GM19035 (cell line): ENCODE data around the gene PHOSPHO1.
"Not testable (repeated sequence)": the region's sequence is repeated elsewhere in the genome, so short reads cannot be mapped to it uniquely, and the experiment has no call there.

ENCODE experiments used
- ATAC-seq: cut with Tn5 transposase; IDR thresholded peaks from one replicate; pipeline ENCODE4 v1.9.1; 2021; ENCODE audit not compliant: unreplicated experiment

Gene PHOSPHO1, protein sequence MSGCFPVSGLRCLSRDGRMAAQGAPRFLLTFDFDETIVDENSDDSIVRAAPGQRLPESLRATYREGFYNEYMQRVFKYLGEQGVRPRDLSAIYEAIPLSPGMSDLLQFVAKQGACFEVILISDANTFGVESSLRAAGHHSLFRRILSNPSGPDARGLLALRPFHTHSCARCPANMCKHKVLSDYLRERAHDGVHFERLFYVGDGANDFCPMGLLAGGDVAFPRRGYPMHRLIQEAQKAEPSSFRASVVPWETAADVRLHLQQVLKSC

DNA sequence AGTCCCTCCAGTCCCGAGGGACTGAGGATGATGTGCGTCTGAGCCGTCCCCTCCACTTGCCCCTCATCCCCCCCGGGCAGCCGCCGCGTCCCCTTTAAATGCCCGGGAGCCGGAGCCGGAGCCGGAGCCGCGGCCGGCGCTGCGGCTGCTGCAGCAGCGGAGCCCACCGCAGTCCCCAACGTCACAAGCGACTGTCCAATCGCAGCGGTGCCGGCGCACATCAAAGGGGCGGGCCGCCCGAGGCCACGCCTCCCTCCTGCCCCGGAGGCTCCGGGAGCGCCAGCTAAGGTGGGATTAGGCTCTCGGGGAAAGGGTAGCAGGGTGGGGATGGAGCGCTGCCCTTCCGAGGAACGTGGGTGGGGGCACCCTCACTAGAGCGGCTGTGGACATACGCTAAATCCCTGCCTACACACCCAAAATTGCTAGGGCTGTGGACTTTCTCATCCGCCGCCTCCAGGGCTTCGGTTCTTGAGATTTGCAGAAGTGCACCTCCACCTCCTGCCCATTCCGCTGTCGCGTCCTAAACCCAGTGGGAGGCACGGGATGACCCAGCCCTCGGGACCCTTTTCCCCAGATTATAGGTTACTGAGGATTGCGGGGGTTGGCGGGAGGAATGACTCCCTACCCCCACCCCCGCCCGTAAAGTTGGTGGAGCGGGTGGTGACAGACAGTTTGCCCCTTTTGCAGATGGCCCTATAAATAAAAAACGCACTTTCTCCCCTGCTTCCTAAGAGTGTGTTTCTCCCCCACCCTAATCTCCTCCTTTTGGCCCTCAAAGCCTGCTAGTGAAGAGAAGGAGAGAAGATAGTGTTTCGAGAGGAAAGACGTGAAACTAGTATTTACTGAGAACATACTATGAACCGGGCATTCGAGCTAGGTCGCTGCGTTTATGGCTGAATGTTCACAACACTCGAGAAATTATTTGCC lies at the start of gene PHOSPHO1:
PHOSPHO1 (minus strand) TSS at position 152 of the 927 bp plus-strand sequence. CDS start 4,096 bp downstream, outside the sequence.
- peak; percentile 92 for ATAC-seq

DNA sequence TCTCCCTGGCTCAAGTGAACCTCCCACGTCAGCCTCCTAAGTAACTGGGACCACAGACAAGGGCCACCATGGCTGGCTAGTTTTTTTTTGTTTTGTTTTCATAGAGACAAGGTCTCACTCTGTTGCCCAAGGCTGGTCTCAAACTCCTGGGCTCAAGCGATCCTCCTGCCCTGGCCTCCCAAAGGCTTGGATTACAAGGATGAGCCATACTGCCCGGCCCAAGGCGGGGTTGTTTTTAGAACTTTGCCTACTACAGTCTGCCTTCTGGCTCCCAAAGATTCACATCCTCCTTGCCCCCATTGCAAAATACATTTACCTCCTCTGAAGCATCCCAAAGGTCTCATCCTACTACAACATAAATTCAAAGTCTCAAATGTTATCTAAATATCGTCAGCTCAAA lies 49.5 kb upstream of the PHOSPHO1 start:
- ATAC-seq: no peak

DNA sequence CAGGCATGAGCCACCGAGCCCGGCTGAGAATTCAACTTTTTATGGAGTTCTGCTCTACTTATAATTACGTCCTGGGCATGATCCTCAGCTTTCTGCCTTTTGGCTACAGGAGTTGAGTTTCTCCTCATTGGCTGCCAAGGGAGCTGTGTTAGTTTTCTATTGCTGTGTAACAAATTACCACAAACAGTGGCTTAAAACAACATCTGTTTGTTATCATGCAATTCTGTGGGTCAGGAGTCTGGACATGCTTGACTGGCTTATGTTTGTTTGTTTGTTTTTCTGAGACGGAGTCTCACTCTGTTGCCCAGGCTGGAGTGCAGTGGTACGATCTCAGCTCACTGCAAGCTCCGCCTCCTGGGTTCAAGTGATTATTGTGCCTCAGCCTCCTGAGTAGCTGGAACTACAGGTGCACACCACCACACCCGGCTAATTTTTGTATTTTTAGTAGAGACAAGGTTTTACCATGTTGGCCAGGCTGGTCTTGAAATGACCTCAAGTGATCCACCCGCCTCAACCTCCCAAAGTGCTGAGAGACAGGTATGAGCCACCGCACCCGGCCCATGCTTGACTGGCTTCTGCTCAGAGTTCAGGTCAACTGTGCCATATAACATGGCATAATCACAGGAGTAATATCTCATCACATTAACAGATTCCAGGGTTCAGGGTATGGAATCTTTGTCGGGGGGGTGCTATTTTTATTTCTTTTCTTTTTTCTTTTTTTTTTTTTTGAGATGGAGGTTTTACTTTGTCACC lies 48.9 kb upstream of the PHOSPHO1 start:
- ATAC-seq: not testable (repeated sequence)

DNA sequence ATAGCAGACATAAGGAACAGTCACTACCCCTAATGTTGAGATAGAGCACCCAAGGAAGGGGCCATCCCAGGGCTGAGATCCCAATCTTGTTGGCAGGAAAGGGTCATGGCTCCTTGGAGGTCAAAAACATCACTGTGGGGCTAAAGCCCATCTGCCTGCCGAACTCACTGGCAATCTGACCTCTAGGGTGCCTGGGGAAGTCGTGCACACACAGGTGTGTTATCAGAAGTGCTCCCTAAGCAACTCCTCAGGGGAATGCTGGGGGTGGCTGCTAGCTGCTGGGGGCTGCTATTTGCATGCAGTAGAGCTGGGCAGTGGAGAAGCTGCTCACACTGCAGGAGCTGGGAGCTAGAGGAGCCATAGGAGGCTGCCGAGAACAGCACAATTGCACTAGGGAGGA lies 47.5 kb upstream of the PHOSPHO1 start:
- ATAC-seq: no peak

DNA sequence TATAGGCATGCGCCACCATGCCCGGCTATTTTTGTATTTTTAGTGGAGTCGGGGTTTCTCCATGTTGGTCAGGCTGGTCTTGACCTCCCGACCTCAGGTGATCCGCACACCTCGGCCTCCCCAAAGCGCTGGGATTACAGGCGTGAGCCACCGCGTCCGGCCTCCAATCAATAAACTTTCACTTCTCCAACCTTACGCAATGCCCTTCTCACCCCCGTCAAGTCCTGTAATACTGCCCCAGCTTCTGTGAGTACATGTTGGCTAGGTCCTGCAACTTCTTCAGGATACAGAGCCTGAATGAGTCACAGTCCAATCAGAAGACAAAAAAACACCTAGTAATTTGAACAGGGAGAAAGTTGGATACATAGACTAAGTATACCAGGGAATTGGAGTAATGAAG lies 47.1 kb upstream of the PHOSPHO1 start:
- no peak for ATAC-seq

DNA sequence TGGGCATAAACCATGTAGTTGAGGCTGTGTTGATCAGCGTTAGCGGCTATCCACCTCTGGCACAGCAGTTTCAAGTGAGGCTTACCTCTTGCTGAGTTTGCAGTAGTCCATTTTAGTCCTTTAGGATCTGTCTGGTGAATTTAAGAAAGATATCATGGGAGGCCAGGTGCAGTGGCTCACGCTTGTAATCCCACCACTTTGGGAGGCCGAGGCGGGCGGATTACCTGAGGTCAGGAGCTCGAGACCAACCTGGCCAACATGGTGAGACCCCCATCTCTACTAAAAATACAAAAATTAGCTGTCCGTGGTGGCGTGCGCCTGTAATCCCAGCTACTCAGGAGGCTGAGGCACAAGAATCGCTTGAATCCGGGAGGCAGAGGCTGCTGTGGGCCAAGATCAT lies 45.4 kb upstream of the PHOSPHO1 start:
- ATAC-seq: not testable (repeated sequence)

DNA sequence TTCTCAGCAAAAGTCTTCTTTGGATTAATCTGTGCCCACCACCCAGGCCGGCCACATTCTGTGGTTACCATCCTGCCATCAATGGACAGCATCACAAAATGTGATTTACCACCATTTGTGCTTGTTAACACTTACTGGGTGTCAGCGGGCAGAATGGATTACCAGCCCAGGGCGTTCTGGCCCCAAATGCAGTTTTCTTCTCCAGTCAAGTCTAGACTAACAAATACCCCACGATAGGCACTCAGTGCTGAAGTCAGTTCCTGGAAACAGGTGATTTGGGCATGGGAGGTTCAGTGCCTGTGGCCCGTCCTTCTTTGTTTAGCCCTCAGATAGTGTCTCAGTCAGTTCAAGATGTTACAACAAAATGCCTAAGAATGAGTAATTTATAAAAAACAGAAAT lies 38.8 kb upstream of the PHOSPHO1 start:
- no peak for ATAC-seq

DNA sequence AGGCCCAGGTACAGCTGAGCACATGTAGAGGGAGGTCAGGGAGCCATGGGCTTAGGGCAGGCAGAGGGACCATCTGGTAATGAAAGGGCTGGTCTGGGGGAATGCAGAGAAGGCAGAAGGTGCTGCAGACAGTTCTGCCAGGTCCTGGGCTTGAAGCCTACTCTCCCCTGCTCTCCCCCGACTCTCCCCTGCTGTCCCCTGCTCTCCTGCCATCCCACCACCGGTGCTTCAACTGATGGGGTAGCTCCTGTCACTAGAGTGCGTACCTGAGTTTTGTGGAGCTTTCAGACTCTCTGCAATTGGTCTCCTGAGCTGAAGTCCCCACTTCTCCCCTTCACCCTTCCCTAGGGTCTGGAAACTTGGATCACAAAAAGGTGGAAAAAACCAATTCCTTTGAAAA lies 37.3 kb upstream of the PHOSPHO1 start:
- ATAC-seq: no peak

DNA sequence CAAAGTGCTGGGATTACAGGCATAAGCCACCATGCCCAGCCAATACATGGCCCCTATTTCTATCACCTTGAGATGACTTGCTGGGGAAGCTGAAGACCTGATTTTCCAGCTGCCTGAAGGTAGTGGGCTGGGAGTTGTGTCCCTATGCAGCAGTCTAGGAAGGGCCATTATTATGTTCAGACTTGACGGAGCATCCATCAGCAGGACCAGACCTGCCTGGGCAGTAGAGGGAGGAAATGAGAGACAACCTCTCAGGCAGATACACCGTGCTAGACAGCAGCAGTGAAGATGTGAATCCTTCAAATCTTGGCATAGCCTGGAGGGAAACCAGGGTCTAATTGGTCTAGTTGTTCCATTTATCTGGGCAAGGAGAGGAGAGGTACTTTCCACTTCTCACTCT lies 35.6 kb upstream of the PHOSPHO1 start:
- ATAC-seq: no peak

DNA sequence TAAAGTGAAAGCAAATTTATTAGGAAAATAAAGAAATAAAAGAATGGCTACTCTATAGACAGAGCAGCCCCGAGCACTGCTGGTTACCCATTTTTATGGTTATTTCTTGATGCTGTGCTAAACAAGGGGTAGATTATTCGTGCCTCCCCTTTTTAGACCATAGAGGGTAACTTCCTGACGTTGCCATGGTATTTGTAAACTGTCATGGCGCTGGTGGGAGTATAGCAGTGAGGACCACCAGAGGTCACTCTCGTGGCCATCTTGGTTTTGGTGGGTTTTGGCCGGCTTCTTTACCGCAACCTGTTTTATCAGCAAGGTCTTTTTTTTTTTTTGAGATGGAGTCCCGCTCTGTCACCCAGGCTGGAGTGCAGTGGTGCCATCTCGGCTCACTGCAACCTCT lies 31.0 kb upstream of the PHOSPHO1 start:
- not testable (repeated sequence) for ATAC-seq

DNA sequence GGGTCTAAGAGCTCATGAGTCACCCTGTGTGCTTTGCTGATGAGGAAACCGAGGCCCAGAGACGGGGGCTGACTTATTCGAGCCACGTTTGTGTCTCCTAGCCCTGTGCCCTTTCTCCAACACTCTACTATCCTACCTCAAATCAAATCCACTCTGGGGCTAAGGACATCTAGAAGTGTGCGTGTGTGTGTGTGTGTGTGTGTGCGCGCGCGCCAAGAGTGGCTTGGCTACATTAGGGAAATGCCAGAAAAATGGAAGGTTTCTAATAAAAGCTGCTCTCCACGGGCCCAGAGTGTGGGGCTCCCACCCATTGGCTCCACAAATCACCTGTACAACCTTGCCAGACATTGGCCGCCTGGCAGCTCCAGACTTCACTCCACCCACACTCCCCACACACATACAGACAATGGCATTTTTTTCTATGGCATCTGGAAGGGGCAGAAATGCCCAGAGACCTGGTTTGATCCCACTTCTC lies 30.3 kb upstream of the PHOSPHO1 start:
- ATAC-seq: no peak

DNA sequence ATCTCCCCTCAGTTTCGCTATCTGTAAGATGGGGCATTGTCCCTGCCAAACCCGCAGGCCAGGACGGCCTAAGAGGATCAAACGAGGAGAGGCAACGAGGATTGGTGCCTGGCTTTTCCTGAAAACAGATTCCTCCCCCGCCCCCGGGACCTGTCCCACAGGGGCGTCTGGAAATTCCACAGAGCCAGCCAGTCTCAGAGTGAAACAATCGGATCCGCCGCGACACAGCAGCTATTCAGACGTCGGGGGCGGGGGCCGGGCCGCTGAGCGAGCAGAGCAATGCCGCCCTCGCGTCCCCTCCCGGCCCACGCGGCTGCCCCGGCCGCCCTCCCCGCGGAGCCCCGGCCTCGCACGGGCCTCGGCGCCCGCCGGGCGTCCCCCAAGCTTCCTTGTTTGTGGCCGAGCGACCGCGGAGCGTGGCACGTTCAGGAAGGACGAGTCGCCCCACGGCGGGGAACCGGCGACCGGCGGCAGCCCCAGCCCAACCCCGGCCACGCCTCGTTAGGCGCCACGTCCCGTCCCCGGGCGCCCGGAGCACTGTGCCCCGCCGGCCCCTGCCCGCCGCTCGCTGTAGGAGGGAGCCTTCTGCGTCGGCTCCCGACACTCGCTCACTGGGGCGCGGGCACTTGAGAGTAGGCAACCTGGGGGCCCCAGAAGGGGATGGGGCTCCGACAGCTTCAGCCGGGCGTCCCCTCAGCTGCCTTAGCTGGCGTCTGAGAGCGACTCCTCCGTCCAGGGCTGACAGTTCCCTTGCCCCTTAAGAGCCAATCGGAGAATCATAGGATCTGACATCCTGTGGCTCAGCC lies 29.6 kb upstream of the PHOSPHO1 start:
- ATAC-seq: no peak

DNA sequence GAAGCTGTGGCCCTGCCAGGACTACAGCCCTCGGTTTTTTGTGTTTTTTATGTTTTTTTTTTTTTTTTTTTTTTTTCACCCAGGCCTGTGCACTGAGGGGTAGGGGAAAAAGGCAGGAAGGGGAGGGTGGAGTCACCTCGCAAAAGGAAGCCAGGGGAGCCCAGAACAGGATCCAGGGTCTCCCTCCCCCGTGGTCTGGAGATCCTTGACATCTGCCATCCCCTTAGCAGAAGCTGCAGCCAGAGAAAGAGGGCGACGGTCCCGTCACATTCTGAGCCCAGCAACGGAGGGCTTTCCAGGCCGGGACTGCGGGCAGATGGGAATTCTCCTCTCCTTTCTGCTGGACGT lies 29.1 kb upstream of the PHOSPHO1 start:
- ATAC-seq: no peak

DNA sequence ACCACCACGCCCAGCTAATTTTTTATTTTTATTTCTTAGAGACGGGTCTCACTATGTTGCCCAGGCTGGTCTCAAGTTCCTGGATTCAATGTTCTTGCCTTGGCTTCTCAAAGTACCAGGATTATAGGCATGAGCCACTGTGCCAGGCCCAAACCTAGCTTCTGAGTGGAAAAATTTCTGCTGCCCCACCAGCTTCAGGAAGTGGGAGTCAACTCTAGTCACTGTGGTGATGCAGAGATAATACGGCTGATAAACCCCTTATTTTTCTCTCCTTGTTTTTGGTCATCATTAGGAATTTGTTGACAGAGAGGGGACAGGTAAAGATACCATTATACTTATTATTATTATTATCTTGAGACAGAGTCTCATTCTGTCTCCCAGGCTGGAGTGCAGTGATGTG lies 27.8 kb upstream of the PHOSPHO1 start:
- no peak for ATAC-seq

DNA sequence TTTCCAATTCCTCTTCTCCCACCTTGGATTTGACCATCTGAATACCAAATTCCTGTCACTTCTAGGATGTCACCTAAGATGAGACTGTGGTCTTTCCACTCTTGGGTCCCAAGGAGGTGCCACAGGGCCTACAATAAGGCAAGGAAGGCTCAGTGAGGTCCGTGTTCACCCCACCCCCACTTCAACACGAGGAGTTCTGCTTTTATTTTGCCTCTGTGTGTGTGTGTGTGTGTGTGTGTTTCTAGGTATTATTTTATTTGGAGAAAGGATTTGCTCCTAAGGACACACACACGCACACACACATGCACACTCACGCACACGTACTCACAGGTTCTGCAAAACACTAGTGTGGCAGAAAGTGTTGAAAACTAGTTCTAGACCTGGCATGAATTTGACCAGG lies 24.5 kb upstream of the PHOSPHO1 start:
- no peak for ATAC-seq

DNA sequence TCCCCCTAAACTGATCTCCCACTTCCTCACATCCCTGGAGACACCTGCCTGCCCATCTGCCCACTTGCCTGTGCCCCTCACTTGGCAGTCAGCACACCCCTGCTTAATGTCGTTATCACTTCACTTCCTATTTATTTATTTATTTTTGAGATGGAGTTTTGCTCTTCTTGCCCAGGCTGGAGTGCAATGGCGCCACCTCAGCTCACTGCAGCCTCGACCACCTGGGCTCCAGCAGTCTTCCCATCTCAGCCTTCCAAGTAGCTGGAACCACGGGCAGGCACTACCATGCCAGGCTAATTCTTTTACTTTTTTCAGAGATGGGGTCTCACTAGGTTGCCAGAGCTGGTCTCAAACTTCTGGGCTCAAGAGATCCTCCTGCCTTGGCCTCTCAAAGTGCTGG lies 23.5 kb upstream of the PHOSPHO1 start:
- no peak for ATAC-seq

DNA sequence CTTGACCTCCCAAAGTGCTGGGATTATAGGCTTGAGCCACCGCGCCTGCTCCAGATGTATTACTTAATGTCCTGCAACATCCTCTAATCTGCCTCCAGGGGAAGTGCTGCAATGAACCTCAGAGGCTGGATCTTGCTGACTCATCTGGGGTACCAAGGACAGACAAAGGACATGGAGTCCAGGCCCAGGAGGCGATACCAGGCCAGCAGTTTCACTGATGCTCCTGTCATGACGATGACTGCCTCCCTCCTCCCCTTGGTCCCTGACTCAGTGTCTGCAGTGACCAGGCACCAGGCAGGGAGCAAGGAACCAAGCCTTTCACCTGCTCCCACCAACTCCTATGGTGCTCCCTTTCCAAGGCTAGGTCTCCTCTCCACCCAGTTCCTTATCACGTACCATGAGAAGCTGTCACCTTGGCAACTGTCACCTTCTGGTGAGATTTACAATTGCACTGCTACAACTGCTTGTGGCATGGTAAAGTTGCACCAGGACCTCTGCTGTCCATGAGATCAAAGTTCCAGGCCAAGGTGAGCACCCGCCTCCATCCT lies 21.6 kb upstream of the PHOSPHO1 start:
- ATAC-seq: no peak

DNA sequence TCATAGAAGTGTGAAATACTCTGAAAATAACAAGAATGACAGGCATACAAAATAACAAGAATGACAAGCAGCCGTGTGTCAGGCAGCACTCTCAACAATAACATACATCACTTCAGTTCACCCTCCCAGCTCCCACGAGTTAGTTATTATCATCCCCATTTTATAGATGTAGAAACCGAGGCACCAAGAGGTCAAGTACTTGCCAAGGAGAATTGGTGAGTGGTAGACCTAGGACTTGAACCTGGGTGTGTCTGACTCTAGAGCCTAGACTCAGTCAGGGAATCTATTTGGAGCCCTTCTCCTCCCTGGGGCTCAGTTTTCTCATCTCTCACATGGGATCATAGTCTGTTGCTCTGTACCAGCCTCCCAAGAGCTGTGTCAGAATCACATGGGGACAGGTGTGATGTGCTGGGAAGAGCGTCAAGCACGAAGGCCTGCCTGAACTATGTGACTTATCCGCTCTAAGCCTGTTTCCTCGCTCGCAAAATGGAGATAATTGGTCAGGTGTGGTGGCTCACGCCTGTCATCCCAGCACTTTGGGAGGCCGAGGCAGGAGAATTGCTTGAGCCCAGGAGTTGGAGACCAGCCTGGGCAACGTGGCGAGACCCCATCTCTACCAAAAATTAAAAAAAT lies 19.4 kb upstream of the PHOSPHO1 start:
- no peak for ATAC-seq

DNA sequence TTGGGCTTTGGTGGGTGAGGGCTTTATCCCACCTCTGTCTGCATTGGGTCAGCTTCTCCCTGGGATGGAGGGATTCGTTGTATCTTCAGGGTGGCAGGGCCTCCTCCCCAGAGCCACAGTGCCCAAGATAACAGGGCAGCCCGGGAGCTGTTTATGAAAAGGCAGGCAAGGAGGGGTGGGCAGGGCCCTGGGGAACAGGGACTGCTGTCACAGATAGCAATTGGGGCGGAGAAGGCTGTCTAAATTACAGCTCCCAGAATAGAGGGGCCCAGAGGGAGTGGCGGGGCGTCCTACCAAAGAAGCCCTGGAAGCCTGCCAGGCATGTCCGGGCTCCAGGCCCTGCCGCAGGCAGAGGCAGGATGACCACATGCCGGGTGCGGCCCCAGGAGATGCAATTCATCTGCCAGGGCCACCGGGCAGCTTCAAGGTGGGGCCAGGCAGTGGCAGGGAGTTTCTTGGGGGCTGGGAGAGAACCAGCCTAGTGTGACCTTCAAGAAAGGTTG lies 18.8 kb upstream of the PHOSPHO1 start:
- no peak for ATAC-seq

DNA sequence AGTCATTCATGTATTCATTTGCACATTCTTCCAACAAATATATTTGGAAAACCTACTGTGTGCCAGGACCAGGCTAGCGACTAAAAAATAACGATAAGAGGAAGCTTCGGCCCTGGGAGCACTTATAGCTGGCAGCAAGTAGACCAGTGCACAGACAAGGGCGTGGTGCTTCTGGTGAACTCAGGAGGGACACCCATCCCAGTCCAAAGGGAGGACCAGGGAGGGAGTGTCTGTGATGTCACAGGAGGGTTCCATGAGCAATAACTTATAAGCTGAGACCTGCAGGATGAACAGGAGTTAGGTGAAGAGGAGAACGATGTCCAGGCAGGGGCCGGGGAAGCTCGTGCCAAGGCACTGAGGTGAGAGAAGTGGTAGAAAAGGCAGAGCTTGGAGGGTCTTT lies 17.4 kb upstream of the PHOSPHO1 start:
- no peak for ATAC-seq
